Lower leg skin (tissue), 4 donors: ENCODE measurements around the gene FETUB. TPM values are rescaled to one million over a fixed set of nuclear protein-coding genes. Genes with fewer than 3 reads are reported as not detected.
A peak's percentile ranks its signal among the peaks of the same experiment; 100 is the strongest.

Source experiments
- DNase-seq, 2 donors: peaks; one replicate each; pipeline ENCODE4 v3.0.0-alpha.2; 2019; ENCODE audit warnings: low spot score in 2 of 2
- H3K4me3 ChIP-seq: fragments of 200-600 bp; sonication (generic); 2 replicates; pipeline ENCODE4 v1.5.1; 2017; ENCODE audit warnings: mild to moderate bottlenecking, low read depth; ENCODE audit not compliant: poor library complexity, severe bottlenecking
- POLR2A ChIP-seq, 2 donors: fragments of 450-650 bp; IDR thresholded peaks; one replicate each; pipeline ENCODE4 v1.6.1; 2016 to 2017; ENCODE audit warnings: antibody characterized with exemption in 2 of 2, mild to moderate bottlenecking in 1 of 2, moderate library complexity in 1 of 2
- WGBS, 2 donors: methylation state at CpG; one replicate each; pipeline ENCODE4 v1.1.5; 2018; 5-methylcytosine and 5-hydroxymethylcytosine counted together
- intact Hi-C: fragments of 100-400 bp; cut with DNase I; formaldehyde crosslinking; loops from one replicate; pipeline ENCODE4 v1.15.0; 2023; ENCODE audit warnings: low total_unique reads
- total RNA-seq, 4 donors: library from RNA; depleted of rRNA; stranded (reverse); fragments of >200 nt; gene quantifications; one replicate each; pipeline ENCODE4 v1.1.0, GENCODE V29; 2016
- TF ChIP-seq, protein P1 (sequence below), 3 donors: fragments of 450-650 bp; IDR thresholded peaks; one replicate each; pipeline ENCODE4 v1.5.1; 2016; ENCODE audit warnings: antibody characterized with exemption in 3 of 3, mild to moderate bottlenecking in 3 of 3, moderate library complexity in 2 of 3

The FETUB gene
- total RNA-seq, 4 donors from 2014 or later: 4.0 to 13.5 (median 9.3) TPM

DNA sequence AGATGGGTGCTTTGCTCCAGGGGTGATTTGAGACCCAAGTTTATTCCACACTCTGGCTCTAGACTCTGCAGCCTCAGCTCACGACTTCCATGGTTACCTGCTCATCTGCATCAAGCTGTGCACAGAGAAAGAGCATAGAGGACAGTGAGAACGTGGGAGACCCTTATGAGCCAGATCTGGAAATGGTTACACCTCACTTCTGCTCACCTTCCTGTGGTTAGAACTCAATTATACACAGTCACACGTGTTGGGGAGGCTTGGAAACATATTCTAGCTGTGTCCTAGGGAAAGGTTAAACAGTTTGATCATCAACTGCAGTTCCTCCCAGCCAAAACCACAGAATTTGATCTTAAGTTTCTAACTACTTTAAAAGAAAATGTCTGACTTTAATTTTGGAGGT lies 1.8 kb downstream of the FETUB start:
- no peak for TF ChIP-seq POLR2A (IDR thresholded peaks at IDR 0.05)
- TF ChIP-seq, protein P1, sequence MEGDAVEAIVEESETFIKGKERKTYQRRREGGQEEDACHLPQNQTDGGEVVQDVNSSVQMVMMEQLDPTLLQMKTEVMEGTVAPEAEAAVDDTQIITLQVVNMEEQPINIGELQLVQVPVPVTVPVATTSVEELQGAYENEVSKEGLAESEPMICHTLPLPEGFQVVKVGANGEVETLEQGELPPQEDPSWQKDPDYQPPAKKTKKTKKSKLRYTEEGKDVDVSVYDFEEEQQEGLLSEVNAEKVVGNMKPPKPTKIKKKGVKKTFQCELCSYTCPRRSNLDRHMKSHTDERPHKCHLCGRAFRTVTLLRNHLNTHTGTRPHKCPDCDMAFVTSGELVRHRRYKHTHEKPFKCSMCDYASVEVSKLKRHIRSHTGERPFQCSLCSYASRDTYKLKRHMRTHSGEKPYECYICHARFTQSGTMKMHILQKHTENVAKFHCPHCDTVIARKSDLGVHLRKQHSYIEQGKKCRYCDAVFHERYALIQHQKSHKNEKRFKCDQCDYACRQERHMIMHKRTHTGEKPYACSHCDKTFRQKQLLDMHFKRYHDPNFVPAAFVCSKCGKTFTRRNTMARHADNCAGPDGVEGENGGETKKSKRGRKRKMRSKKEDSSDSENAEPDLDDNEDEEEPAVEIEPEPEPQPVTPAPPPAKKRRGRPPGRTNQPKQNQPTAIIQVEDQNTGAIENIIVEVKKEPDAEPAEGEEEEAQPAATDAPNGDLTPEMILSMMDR (IDR thresholded peaks at IDR 0.05): no peak
- H3K4me3 ChIP-seq: no peak overlapping the region
- DNase-seq: no peak
- intact Hi-C loops: no loop called here
- 50 to 53% methylated on average over 3 of the region's 3 CpGs for WGBS, 2 donors

DNA sequence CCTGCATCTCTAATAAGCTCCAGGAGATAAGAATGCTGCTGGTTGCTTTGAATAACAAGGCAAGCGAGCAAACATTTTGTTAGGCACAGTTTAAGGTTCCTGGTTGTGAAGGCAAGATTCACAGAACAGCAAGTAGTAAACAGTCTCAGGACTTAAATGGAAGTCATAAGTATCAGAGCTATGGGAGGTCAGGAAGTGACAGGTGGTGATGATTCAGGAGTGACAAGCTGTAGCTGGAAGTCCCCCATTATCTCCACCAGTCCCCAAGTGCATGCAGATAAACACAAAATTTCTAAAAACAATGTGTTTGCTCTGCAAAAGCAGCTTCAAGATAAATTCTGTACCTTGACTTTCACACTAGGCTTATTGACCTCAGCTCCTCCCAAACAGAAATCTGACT lies 3.3 kb downstream of the FETUB start:
- 67 to 80% methylated on average over 1 of the region's 1 CpG for WGBS, 2 donors
- intact Hi-C loops: no loop called here
- DNase-seq: no peak
- H3K4me3 ChIP-seq: no peak overlapping the region
- no peak for TF ChIP-seq POLR2A (IDR thresholded peaks at IDR 0.05)
- TF ChIP-seq, protein P1 (IDR thresholded peaks at IDR 0.05): no peak

DNA sequence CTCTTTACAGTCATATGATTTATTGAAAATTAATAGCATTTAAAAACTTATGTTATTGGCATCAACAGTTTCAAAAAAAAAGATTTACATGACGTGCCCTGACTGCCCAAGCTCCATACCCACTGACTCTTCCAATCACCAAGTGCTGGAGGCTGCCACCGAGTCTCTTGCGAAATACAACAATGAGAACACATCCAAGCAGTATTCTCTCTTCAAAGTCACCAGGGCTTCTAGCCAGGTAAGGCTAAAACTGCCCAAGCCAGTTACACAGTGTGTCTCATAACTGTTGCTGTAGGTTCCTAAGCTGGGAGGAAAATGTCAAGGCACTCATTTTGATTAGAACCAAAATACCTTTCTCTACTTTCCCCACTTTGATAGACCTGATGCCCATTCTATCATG lies 4.5 kb downstream of the FETUB start:
- intact Hi-C loops: no loop called here
- 43 to 44% methylated on average over 3 of the region's 3 CpGs for WGBS, 2 donors
- TF ChIP-seq, protein P1 (IDR thresholded peaks at IDR 0.05): no peak
- TF ChIP-seq POLR2A (IDR thresholded peaks at IDR 0.05): no peak
- no peak overlapping the region for H3K4me3 ChIP-seq
- DNase-seq: peak; percentile 65 to 83

DNA sequence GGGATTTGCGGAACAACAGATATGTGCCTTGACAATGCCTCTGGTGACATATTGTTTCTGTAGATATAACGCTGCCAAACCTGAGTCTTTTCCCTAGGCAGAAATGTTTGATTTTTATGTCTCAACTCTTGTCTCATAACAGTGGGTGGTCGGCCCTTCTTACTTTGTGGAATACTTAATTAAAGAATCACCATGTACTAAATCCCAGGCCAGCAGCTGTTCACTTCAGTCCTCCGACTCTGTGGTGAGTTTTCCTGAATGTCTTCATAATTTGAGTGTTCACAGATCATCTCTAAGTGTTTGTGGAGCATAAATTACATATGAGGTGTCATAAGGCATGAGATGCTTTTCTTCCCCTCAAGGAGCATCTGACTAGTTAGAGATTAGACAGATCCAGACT lies 5.9 kb downstream of the FETUB start:
- intact Hi-C loops: no loop called here
- 86 to 87% methylated on average over 4 of the region's 4 CpGs for WGBS, 2 donors
- TF ChIP-seq, protein P1 (IDR thresholded peaks at IDR 0.05): no peak
- TF ChIP-seq POLR2A (IDR thresholded peaks at IDR 0.05): no peak
- H3K4me3 ChIP-seq: no peak overlapping the region
- peak in 1 of 2 donors; percentile 25 for DNase-seq

DNA sequence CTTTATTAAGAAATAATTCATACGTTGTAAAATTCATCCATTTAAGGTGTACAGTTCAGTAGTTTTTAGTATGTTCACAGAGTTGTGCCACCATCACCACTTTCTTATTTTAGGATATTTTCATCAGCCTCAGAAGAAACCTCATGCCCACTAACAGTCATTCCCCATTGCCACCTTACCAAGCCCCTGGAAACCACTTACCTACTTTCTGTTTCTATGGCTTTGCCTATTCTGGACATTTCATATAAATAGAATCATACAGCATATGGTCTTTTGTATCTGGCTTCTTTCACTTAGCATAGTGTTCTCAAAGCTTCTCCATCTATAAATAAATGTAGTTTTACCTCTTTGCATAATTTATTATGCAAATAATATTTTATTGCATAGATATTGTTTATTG lies 6.6 kb downstream of the FETUB start:
- TF ChIP-seq, protein P1 (IDR thresholded peaks at IDR 0.05): no peak
- no peak for TF ChIP-seq POLR2A (IDR thresholded peaks at IDR 0.05)
- WGBS, 2 donors: 67 to 73% methylated on average over 1 of the region's 1 CpG
- H3K4me3 ChIP-seq: no peak overlapping the region
- intact Hi-C loops: no loop called here
- no peak for DNase-seq

DNA sequence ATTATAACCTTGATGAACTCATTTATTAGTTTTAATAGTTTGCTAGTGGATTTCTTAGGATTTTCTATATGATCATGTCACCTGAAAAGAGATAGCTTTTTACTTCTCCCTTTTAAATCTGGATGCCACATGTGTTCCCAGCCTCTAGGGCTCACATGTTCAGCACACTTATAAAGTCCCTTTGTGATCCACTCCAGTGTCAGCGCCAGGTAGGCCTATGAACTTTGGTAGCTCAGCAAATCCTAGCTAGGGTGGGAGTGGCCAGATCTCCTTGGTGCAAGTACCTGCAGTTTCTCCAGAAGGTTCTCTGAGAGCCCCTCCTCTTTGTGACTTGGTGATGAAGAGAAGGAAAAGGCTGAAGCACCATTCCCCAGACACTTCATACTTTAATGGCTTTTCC lies 8.7 kb downstream of the FETUB start:
- no peak for DNase-seq
- WGBS, 2 donors: 72 to 82% methylated on average over 1 of the region's 1 CpG
- TF ChIP-seq POLR2A (IDR thresholded peaks at IDR 0.05): no peak
- TF ChIP-seq, protein P1 (IDR thresholded peaks at IDR 0.05): no peak
- intact Hi-C loops: no loop called here
- H3K4me3 ChIP-seq: no peak overlapping the region
